GM19328 (cell line): ENCODE results near the gene OR10S1.
"Not testable (repeated sequence)": the region's sequence is repeated elsewhere in the genome, so short reads cannot be mapped to it uniquely, and the experiment has no call there.

Experiments used
- ATAC-seq: cut with Tn5 transposase; IDR thresholded peaks from one replicate; pipeline ENCODE4 v1.9.1; 2021; ENCODE audit warnings: mild to moderate bottlenecking, moderate library complexity; ENCODE audit not compliant: unreplicated experiment

Gene OR10S1

GRCh38 chr11:123977731-123978347 is at the start of gene OR10S1:
OR10S1 (minus strand) TSS chr11:123977781; CDS start chr11:123977664, 117 bp downstream.
- ATAC-seq = no peak

GRCh38 chr11:124026498-124026897 is 48.9 kb upstream of the OR10S1 start, which contains the start of gene OR10G8:
OR10G8 (plus strand) TSS chr11:124026798; CDS start chr11:124029623, 2,825 bp downstream.
- ATAC-seq = no peak

GRCh38 chr11:124015837-124016236 is 38.3 kb upstream of the OR10S1 start:
- not testable (repeated sequence) for ATAC-seq

- no peak for ATAC-seq
These were observed 35.1 kb upstream of the OR10S1 start, which contains the start of gene OR10G4 for GRCh38 chr11:124012697-124013096. OR10G4 (plus strand) TSS chr11:124012997; CDS start chr11:124015575, 2,578 bp downstream.

GRCh38 chr11:123995119-123995518 is 17.5 kb upstream of the OR10S1 start, which contains the start of gene OR10G6:
OR10G6 (minus strand) TSS chr11:123995161; CDS start chr11:123995161, 0 bp downstream.
- no peak for ATAC-seq

GRCh38 chr11:123979311-123979710 is 1.7 kb upstream of the OR10S1 start:
- ATAC-seq = no peak

GRCh38 chr11:123976770-123977560 is 616 bp downstream of the OR10S1 start:
- no peak for ATAC-seq

- ATAC-seq = no peak
These were observed 3.8 kb downstream of the OR10S1 start for GRCh38 chr11:123973816-123974215.

- ATAC-seq = no peak
These were observed 20.8 kb downstream of the OR10S1 start for GRCh38 chr11:123956752-123957151.

GRCh38 chr11:123945132-123945531 is 32.4 kb downstream of the OR10S1 start:
- no peak for ATAC-seq

GRCh38 chr11:123943738-123944137 is 33.8 kb downstream of the OR10S1 start, which contains the start of gene OR6T1:
OR6T1 (minus strand) TSS chr11:123943838; CDS start chr11:123943838, 0 bp downstream.
- no peak for ATAC-seq

- no peak for ATAC-seq
These were observed 35.2 kb downstream of the OR10S1 start for GRCh38 chr11:123942413-123942812.

GRCh38 chr11:123939317-123939716 is 38.3 kb downstream of the OR10S1 start, which contains the start of gene OR4D5:
OR4D5 (plus strand) TSS chr11:123939617; CDS start chr11:123939617, 0 bp downstream.
- no peak for ATAC-seq
